Activated CD4-positive, CD25-positive, alpha-beta regulatory T cell treated with anti-CD3 and anti-CD28 coated beads, Interleukin-2, amount 50 U/mL, for 16 hours (primary cell): Measurements from ENCODE around the gene COL18A1.
"Not testable (repeated sequence)": the region's sequence is repeated elsewhere in the genome, so short reads cannot be mapped to it uniquely, and the experiment has no call there.

ENCODE experiments used
- DNase-seq: peaks from one replicate; pipeline ENCODE4 v3.0.0-alpha.2; 2020; ENCODE audit warnings: low read depth, low spot score

COL18A1 gene

GRCh38 chr21:45493401-45494001, 88.5 kb downstream of the COL18A1 start:
- DNase-seq: no peak

GRCh38 chr21:45494135-45494850, 89.3 kb downstream of the COL18A1 start:
- no peak for DNase-seq

GRCh38 chr21:45494851-45495680, 90.1 kb downstream of the COL18A1 start:
- DNase-seq: no peak

- DNase-seq: no peak
Measured at GRCh38 chr21:45496151-45496967, 91.4 kb downstream of the COL18A1 start.

GRCh38 chr21:45496968-45497845, 92.2 kb downstream of the COL18A1 start:
- no peak for DNase-seq

GRCh38 chr21:45497846-45498645, 93.1 kb downstream of the COL18A1 start:
- DNase-seq: no peak

- DNase-seq: no peak
Measured at GRCh38 chr21:45498646-45499000, 93.7 kb downstream of the COL18A1 start.

- no peak for DNase-seq
Measured at GRCh38 chr21:45499201-45499750, 94.3 kb downstream of the COL18A1 start.

- no peak for DNase-seq
Measured at GRCh38 chr21:45499970-45500577, 95.1 kb downstream of the COL18A1 start.

- not testable (repeated sequence) for DNase-seq
Measured at GRCh38 chr21:45501081-45502005, 96.4 kb downstream of the COL18A1 start.

GRCh38 chr21:45502006-45502345, 97.0 kb downstream of the COL18A1 start:
- DNase-seq: no peak

GRCh38 chr21:45502600-45502999, 97.6 kb downstream of the COL18A1 start:
- DNase-seq: no peak

- DNase-seq: not testable (repeated sequence)
Measured at GRCh38 chr21:45503226-45503625, 98.3 kb downstream of the COL18A1 start.

GRCh38 chr21:45504021-45504515, 99.1 kb downstream of the COL18A1 start:
- DNase-seq: no peak

- DNase-seq: no peak
Measured at GRCh38 chr21:45504516-45505415, 99.8 kb downstream of the COL18A1 start.

- no peak for DNase-seq
Measured at GRCh38 chr21:45505416-45506021, 100.6 kb downstream of the COL18A1 start.
